Measurements from ENCODE around the gene VPS37B. TPM values are rescaled to one million over a fixed set of nuclear protein-coding genes. Genes with fewer than 3 reads are reported as not detected.
"Not testable (repeated sequence)": the region's sequence is repeated elsewhere in the genome, so short reads cannot be mapped to it uniquely, and the experiment has no call there.

Gene VPS37B
- total RNA-seq, 1 donor from 2014 or later: 73.4 TPM

DNA sequence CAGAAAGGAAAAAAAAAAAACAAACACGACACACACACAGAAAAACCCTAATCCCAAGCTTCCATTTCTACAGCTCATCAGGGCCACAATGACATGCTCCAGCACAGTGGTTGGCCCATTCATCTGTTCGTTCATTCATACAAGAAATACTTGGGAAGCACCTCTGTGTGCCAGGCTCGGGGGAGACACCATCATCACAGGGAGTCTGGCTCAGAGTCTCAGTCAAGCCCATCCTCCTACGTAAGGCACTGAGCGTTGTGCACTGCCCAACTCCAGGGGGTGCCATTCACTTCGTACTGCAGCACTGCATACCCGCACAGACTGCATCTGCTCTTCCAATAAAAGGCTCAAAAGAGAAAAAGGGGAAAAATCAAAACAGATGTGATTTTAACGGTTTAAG is 15.3 kb downstream of the VPS37B start:
- TF ChIP-seq, protein P1, sequence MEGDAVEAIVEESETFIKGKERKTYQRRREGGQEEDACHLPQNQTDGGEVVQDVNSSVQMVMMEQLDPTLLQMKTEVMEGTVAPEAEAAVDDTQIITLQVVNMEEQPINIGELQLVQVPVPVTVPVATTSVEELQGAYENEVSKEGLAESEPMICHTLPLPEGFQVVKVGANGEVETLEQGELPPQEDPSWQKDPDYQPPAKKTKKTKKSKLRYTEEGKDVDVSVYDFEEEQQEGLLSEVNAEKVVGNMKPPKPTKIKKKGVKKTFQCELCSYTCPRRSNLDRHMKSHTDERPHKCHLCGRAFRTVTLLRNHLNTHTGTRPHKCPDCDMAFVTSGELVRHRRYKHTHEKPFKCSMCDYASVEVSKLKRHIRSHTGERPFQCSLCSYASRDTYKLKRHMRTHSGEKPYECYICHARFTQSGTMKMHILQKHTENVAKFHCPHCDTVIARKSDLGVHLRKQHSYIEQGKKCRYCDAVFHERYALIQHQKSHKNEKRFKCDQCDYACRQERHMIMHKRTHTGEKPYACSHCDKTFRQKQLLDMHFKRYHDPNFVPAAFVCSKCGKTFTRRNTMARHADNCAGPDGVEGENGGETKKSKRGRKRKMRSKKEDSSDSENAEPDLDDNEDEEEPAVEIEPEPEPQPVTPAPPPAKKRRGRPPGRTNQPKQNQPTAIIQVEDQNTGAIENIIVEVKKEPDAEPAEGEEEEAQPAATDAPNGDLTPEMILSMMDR (conservative IDR thresholded peaks at IDR 0.05; ENCODE audit: low read depth, low read length): peak; percentile 59
- H3K4me3 ChIP-seq (ENCODE audit: low read depth, low read length): no peak overlapping the region
- no peak for DNase-seq (ENCODE audit: low read depth)

DNA sequence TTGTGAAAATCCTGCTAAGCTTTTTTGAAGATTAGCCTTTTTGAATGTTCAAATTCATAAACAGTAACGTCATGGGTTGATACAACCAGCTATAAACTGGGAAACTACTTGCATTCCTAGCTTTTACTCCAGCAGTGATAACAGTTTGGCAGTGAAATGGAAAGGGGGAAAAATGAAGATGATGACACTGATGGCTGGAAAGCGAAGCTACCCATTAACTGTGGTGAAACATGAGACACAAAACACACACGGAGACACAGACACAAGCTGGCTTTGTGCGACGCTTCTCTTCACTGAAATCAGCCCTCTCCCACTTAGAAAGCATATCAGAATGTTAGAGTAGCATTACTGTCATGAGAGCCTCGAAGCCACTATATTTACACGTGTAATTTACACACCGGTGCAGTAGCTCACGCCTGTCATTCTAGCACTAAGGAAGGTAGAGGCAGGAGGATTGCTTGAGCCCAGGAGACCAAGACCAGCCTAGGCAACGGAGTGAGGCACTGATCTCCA is 15.7 kb downstream of the VPS37B start:
- no peak overlapping the region for H3K4me3 ChIP-seq (ENCODE audit: low read depth, low read length)
- DNase-seq (ENCODE audit: low read depth): no peak
- TF ChIP-seq, protein P1 (conservative IDR thresholded peaks at IDR 0.05; ENCODE audit: low read depth, low read length): no peak

DNA sequence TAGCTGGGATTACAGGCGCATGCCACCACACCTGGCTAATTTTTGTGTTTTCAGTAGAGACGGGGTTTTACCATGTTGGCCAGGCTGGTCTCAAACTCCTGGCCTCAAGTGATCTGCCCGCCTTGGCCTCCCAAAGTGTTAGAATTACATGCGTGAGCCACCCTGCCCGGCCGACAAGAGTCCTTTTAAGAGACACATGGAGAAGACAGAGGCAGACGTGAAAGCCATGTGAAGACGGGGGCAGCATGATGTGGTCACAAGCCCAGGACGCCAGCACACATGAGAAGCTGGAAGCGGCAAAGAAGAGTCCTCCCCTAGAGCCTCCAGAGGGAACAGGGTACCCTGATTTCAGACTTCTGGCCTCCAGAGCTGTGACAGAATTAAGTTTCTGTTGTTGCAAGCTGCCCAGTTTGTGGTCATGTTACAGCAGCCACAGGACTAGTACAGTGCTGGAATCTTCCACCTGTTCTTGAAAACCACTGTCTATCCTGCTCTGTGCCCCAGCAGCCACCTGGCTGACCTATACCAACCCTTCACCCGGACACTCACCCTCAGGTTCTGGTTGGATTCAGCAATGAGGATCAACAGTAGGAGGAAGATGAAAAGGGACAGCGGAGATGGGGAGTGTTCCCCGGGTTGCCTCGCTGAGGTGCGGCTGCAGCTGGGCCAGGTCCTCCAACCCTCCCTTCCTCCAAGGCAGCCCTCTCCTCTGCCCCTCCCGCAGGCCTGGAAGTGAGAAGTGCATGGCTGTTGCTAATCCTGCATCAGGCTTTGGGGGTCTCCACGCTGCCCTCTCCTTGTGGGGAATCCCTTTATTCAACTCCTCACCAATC is 16.9 kb downstream of the VPS37B start:
- TF ChIP-seq, protein P1 (conservative IDR thresholded peaks at IDR 0.05; ENCODE audit: low read depth, low read length): no peak
- no peak for DNase-seq (ENCODE audit: low read depth)
- no peak overlapping the region for H3K4me3 ChIP-seq (ENCODE audit: low read depth, low read length)

DNA sequence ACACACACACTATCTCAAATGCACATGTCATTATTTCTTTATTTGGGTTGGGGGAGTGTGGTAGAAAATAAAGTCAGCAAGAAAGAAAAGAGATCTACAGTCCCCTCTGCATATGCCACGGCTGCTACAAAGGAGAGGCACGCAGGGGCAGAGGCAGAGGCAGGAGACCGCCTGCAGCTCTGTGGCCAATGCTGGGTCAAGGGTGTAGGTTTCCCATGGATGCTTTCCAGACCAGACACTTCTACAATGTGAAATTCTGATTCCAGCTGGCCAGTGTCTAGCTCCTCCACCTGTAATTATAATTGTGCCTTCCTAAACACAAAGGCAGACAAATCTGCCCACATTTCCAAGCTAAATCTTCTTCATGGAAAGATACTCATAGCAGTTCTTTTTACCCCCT is 19.2 kb downstream of the VPS37B start:
- no peak for DNase-seq (ENCODE audit: low read depth)
- H3K4me3 ChIP-seq (ENCODE audit: low read depth, low read length): no peak overlapping the region
- TF ChIP-seq, protein P1 (conservative IDR thresholded peaks at IDR 0.05; ENCODE audit: low read depth, low read length): no peak

DNA sequence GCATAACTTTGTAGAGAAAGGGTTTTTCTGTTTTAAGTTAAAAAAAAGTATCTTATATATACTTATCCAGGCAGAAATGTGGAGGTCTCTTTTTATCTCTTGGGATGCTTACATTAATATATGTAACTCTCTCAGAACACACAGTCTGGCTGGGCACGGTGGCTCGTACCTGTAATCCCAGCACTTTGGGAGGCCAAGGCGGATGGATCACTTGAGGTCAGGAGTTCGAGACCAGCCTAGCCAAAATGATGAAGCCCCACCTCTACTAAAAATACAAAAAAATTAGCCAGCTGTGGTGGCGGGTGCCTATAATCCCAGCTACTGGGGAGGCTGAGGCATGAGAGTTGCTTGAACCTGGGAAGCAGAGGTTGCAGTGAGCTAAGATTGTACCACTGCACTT is 19.6 kb downstream of the VPS37B start:
- not testable (repeated sequence) for DNase-seq (ENCODE audit: low read depth); H3K4me3 ChIP-seq (ENCODE audit: low read depth, low read length)

DNA sequence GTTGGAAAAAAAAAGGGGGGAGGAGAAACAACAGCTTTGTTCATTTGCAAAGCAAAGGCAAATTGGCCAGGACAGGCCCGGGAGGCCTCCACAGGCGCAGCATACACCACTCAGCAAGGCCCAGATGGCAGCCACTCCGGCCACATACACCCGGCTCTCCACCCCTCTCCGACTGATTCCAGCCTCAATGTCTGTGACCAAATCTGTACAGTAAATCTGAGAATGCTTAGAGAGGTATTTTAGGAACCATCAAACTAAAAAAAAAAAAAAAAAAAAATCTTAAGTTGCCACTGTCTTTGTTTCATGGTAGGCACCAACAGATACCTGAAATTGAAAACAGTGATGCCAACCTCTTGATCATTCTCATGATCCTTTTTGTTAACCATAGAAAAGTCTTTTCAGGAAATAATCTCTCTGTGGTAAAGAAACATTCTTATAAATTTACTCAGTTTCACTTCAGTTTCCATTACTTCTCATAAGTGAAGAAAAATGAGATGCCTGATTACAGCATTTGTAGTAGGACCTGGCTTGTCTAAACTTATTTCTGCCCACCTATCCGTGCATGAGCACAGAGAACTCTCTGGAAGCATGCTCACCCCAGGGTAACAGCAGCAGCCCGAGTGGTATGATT is 20.2 kb downstream of the VPS37B start:
- no peak overlapping the region for H3K4me3 ChIP-seq (ENCODE audit: low read depth, low read length)
- DNase-seq (ENCODE audit: low read depth): no peak
- TF ChIP-seq, protein P1 (conservative IDR thresholded peaks at IDR 0.05; ENCODE audit: low read depth, low read length): no peak

DNA sequence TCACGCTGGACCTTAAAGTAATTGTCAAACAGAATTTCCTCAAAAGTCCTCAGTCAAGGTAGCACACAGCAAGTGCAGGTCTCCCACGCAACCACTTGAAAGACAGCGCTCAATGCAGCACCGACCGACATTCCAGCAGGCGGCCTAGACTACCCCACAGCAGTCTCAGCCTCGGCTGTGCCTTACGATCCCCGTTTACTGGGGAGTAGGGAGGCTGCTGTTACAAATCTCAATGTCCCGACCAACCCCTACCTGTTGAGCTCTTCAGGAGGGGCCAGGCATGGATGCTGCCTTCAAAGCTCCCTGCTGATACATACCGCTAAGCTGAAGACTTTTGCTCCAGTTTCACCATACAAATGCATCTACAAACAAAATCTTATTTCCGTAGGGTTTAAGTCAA is 21.8 kb downstream of the VPS37B start:
- no peak for DNase-seq (ENCODE audit: low read depth)
- TF ChIP-seq, protein P1 (conservative IDR thresholded peaks at IDR 0.05; ENCODE audit: low read depth, low read length): no peak
- no peak overlapping the region for H3K4me3 ChIP-seq (ENCODE audit: low read depth, low read length)

Measured in epithelial cell of proximal tubule (primary cell).